GM12872 (cell line): Measurements from ENCODE around the gene HOXD9.

Source experiments
- CTCF ChIP-seq: IDR thresholded peaks from 3 replicates; pipeline ENCODE4 v1.5.1; 2011; ENCODE audit warnings: low read depth, mild to moderate bottlenecking, low read length, moderate library complexity; ENCODE audit not compliant: insufficient read depth

HOXD9 gene

GRCh38 chr2:176132205-176133171 is 10.0 kb downstream of the HOXD9 start:
- TF ChIP-seq CTCF: no peak

GRCh38 chr2:176133389-176133788 is 10.9 kb downstream of the HOXD9 start:
- no peak for TF ChIP-seq CTCF

GRCh38 chr2:176134035-176134434 is 11.5 kb downstream of the HOXD9 start:
- no peak for TF ChIP-seq CTCF

GRCh38 chr2:176135035-176135440 is 12.5 kb downstream of the HOXD9 start:
- no peak for TF ChIP-seq CTCF

GRCh38 chr2:176136374-176137251 is 14.1 kb downstream of the HOXD9 start:
- no peak for TF ChIP-seq CTCF

GRCh38 chr2:176137252-176137580 is 14.7 kb downstream of the HOXD9 start:
- TF ChIP-seq CTCF: no peak

- TF ChIP-seq CTCF: no peak
Measured at GRCh38 chr2:176137906-176138305, 15.4 kb downstream of the HOXD9 start.
